Spleen (tissue), 7 donors: ENCODE measurements around the gene PARD6A.
A peak's percentile ranks its signal among the peaks of the same experiment; 100 is the strongest.

Source experiments
- POLR2A ChIP-seq, 3 donors: fragments of 450-650 bp; IDR thresholded peaks; one replicate each; pipeline ENCODE4 v1.5.1; 2017; ENCODE audit warnings: antibody characterized with exemption in 3 of 3, mild to moderate bottlenecking in 1 of 3
- POLR2AphosphoS5 ChIP-seq, 3 donors: sonication (generic); formaldehyde crosslinking; IDR thresholded peaks; one replicate each; pipeline ENCODE4 v1.5.1; 2017; ENCODE audit warnings: antibody characterized with exemption in 3 of 3
- TF ChIP-seq, protein P1 (sequence below), 11 experiments: fragments of 200-600 bp in 7 of 11; fragments of 450-650 bp in 4 of 11; sonication (generic) in 4 of 11; IDR thresholded peaks in 8 of 11; conservative IDR thresholded peaks in 3 of 11; 1 replicate in 7 of 11; 2 replicates in 4 of 11; pipeline versions ENCODE4 v1.4.0 to v1.8.0; 2016 to 2021; ENCODE audit warnings: antibody characterized with exemption in 11 of 11, inconsistent platforms in 4 of 11, mild to moderate bottlenecking in 1 of 11
- donor health status: DM: no; HTN: no; CAD: no; lungs with moderate emphysema.
- donor health status: DM: no; HTN: no; CAD: no.
- donor health status: DM: no; HTN: no; CAD: no.

DNA sequence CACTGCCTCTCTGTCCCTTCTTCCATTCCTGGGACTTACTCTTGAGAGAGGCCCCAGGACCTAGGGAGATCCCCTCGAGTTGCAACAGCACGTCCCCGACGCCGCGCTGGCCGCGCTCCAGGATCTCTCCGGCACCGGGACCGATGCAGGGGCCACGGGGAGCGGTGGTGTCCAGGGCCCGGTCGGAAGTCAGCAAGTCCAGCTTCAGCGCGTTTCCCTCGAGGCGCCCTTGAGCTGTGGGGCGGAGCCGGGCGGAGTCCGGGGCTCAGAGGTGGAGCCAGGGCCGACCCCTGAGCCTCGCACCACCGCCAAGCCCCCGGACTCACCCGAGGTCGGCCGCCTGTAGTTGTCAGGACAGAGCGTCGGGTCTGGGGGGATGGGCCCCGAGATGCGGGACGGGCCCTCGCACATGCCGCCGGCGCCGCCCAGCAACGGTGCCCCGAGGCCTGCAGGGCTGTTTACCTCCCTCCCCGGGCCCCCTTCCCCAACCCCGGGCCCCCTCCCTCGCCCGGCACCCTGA, 5.3 kb downstream of the PARD6A start:
- TF ChIP-seq, protein P1, sequence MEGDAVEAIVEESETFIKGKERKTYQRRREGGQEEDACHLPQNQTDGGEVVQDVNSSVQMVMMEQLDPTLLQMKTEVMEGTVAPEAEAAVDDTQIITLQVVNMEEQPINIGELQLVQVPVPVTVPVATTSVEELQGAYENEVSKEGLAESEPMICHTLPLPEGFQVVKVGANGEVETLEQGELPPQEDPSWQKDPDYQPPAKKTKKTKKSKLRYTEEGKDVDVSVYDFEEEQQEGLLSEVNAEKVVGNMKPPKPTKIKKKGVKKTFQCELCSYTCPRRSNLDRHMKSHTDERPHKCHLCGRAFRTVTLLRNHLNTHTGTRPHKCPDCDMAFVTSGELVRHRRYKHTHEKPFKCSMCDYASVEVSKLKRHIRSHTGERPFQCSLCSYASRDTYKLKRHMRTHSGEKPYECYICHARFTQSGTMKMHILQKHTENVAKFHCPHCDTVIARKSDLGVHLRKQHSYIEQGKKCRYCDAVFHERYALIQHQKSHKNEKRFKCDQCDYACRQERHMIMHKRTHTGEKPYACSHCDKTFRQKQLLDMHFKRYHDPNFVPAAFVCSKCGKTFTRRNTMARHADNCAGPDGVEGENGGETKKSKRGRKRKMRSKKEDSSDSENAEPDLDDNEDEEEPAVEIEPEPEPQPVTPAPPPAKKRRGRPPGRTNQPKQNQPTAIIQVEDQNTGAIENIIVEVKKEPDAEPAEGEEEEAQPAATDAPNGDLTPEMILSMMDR (IDR thresholded peaks at IDR 0.05 in 8 of 11, conservative IDR thresholded peaks at IDR 0.05 in 3 of 11) = no peak
- TF ChIP-seq POLR2A (IDR thresholded peaks at IDR 0.05) = no peak
- TF ChIP-seq POLR2AphosphoS5 (IDR thresholded peaks at IDR 0.05) = peak in 1 of 3 donors; percentile 3
